ENCODE measurements around the gene SRP14.
"Not testable (repeated sequence)": the region's sequence is repeated elsewhere in the genome, so short reads cannot be mapped to it uniquely, and the experiment has no call there.

Gene SRP14

DNA sequence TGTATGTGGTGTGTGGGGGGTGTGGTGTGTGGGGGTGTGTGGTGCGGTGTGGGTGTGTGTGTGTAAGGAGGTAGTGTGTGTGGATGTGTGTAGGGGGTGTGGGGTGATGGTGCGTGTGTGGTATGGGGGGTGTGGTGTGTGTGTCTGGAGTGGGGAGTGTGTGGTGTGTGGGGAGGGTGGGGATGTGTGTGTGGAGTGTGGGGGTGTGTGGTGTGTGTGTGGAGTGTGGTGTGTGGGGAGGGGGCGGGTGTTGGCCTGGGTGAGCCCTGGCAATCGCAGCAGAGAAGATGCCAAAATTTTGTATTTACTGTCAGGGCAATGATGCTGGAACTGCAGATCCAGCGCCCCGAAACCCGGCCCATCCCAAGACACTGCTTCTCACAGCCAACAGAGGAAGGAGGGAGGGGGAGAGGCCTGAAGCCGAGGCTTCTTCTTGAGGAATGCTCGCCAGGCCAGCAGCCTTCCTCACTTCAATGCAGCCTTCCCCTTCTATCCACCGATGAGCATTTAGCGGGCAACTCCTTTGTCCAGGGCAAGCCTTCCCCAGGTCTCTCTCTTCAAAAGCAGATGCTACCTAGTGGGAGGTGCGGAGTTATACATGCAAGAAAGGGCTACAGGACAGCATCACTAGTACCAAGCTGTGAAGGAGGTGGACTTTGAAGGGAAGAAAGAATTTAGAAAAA is 11.9 kb upstream of the SRP14 start:
- no peak for DNase-seq (ENCODE audit: low read depth in 2 of 2)

DNA sequence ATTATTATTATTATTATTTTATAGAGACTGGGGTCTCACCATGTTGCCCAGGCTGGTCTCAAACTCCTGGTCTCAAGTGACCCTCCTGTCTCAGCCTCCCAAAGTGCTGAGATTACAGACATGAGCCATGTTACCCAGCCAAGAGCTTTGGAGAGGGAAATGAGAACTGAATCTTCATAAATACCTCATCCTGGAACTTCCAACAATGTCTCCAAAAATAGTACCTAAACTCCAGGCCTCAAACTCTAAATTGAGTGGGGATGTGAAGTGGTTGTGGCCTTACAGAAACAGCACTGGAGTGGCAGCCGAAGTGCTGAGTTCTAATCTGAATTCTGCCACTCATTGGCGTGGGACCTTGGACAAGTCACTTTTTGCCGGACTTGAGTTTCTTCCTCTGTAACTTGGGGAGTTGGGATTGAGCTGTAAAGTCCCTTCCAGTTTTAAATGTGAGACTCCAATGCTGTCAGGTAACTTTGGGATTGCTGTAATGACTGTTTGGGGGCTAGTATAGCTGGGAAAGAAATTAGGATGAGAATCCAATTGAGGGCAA is 10.0 kb upstream of the SRP14 start:
- no peak for DNase-seq (ENCODE audit: low read depth in 2 of 2)

DNA sequence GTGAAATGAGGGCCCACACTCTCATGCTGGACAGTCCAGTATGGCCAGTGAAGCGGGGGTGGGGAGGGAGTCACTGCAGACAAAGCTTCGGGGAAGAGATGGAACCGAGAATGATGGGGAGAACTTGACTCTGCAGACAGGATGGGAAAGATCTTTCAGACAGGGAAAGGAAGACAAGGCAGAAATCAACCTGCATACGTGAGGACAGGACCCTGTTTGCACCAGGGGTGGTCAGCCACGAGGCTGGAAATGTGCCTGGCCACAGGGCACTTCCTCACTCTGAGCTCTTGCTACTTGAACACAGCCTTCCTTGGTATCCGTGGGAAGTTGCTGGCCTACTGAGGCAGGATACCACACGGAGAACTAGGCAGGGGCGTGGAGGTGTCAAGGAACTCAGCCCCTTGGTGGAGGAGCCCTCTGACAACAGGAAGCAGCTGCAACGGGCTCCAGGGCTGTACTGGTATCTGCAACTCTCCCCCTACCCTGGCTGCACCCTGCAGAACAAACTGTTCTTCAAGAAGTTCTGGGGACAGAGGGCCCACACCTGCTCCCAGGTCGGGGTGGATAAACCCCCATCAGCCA is 9.3 kb upstream of the SRP14 start:
- DNase-seq (ENCODE audit: low read depth in 2 of 2), result no peak

DNA sequence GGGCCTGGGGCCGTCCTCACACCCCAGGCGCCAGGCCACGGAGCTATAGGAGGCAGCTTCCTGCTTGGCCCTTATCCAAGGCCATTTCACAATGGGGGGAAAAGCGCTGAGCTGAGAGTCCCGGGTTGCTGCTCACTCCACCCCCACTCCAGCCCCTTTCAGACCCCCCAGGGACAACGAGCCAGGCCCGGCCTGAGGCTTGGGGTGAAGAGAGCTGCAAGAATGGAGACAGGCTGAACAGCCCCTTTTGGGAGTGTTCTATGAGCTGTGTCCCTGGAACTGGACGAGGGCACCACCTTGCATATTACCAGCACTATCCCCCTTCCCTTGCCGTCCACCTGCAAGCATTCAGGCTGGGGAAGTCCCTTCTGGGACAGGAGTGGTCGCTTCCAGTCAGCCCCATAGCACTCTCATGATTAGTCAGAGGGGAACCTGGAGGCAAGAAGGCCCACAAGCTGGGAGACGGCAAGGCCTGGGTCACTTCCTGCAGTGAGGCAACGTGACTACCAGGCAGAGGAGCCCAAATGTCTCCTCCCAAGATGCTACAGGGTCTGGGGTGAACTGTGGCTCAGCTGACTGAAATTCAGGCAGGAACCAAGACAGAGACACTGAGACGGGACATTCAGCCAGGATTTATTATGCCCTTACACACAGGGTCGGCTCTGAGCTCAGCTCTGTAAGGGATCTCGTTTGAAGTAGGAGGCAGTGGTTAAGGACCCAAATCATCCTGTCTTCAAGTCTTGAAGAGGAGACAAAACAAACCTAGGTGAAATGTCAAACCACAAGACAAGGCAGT is 8.6 kb upstream of the SRP14 start:
- peak; percentile 35 to 52 for DNase-seq (ENCODE audit: low read depth in 2 of 2)

DNA sequence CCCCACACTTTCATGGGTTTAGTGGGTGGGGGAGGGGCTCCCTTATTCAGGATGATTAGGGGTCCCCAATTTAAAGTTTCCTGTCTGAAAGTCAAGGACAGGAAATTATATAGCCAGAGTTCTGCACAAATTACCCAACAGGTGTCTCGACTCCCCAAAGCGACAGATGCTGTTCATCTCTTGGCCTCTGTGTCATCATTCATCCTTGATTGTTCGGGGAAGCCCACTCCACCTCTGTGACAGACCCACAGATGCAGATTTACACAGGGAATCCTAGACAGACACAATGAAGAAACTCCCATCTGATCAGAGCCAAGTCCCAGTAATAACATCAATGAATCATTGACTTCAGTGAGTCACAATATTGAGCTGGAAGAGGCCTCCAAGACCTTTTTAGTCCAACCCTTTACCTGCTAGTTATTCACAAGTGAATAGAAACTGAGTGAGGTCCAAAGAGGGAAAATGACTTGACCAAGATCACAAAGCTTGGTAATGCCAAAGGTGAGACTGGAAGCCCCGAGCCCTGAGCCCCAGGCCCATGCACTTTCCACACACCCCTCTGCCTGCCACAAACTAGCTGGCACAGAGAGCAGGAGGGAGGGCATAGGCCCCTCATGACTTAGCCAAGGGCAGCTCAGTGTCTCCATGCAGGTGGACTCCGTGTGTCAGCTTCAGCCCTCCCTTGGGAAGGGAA is 7.9 kb upstream of the SRP14 start:
- DNase-seq (ENCODE audit: low read depth in 2 of 2), result no peak

DNA sequence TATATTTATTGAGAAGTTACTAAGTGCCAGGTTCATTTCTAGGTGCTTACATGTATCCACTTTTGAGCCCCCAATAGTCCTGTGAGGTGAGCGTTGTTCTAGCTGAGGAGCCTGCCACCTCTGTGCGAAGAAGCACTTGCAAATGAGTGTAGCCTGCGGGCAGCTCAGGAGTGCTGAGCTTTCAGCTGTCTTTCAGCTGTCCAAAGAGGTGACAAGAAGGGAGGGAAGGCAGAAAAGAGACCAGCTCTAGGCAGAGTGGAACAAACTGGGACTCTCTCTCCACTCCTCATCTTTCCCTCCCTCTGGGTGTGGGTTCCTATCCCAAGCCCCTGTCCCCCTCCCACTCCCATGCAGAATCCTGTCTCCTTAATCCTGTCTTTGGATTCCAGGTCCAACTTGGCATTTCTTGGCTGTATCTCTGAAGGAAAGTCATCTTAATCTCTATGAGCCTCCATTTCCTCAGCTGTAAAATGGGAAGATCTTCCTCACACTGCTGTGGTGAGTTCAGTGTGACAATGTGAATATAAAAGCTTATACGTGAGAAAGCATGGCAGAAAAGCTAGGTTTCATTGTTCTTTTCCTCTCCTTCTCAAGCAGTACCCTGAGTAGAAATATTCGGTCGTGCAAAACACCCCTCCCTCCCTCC is 6.7 kb upstream of the SRP14 start:
- no peak for DNase-seq (ENCODE audit: low read depth in 2 of 2)

DNA sequence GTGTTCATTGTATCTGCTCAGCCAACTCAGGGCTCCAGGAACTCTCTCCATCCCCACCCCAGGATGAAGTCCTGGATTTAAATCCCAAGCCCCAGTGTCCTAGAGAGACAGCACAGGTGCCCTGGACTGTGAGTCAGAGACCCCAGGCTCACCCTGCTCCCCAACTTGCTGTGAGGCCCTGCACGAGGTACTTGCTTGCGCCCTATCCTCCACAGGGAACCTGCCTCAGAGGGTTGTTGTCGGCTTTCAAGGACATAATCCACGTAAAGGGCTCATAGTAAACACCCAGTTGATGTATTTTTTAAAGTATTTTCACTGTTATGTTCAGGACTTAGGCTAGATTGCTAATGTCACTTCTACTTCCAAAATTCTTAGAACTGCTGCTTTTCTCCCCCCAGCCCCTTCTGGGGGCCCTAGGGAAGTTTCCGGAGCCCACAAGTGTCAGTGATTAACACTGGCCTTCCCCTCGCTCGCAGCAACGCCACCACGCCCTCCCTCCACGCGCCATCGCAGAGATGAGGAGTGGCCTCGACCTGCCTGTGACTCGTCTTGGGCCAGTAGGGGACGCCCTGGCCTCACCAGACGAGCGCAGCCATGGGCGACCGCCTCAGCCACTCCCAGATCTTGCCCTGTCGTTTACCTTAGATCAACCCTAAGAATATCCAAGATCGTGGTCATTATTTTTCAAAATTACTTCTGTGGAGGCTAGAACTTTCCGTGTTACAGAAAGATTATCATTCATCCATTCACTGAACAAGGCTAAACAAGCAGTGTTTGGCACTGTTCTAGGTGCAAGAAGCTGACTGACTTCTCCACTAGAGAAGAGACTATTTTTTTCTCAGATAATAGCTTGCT is 6.0 kb upstream of the SRP14 start:
- DNase-seq (ENCODE audit: low read depth in 2 of 2), result peak; percentile 71 to 80

DNA sequence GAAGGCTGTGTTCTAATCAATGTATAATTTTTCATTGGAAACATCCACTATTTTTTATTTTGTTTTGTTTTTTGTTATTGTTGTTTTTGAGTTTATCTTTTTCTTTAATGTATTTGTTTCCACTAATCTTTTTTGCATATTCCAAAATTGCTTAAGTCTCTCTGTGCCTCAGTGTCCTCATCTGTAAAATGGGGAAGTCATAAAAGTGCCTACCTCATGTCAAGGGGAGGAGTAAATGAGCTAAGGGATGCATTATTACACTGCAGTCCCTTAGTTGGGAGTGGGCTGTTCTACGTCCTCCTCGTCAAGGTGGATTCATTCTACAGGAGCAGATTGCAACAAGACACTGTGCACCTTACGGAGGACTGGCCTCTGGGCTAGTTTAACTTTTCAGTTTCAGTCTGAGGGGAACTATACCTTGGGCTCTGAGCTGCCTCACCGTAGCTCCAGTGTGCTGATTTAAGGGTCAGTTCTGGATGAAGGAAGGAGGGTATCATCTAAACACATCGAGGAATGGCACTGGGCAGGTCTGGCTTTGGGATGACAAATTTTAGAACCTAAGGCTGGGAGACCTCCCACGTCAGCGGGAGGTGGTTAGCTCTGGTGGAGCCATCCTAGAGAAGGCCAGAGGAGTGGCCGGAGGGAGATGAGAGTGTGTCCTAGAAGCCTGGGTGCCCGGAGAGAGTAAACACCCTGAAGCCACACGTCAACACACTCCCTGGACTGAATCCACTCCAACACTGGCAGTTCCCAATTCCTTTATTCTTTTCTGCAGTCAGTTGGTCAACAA is 5.1 kb upstream of the SRP14 start:
- no peak for DNase-seq (ENCODE audit: low read depth in 2 of 2)

DNA sequence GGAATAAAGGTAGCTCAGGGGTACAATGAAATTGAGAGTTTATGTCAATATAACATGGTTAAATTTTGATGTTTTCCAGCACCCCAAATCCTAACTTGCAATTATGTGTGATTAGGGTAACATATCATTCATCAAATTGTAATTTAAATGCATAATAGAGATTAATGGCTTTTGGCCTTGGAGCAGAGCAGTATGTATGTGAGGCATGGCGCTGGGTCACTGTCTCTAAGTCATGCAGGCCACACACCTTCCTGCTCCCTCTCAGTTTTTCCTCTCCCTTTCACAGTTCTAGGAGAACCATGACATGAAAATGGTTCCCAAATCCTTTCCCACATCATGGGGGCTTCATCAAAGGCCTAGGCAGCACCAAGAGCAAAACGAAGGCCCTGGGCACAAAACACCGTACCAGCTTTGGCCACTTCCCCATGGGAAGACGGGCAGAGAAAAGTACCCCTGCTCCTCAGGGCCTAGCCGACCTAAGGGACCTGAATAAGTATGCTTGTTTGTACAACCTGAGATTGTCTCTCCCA is 3.9 kb upstream of the SRP14 start:
- no peak for DNase-seq (ENCODE audit: low read depth in 2 of 2)

DNA sequence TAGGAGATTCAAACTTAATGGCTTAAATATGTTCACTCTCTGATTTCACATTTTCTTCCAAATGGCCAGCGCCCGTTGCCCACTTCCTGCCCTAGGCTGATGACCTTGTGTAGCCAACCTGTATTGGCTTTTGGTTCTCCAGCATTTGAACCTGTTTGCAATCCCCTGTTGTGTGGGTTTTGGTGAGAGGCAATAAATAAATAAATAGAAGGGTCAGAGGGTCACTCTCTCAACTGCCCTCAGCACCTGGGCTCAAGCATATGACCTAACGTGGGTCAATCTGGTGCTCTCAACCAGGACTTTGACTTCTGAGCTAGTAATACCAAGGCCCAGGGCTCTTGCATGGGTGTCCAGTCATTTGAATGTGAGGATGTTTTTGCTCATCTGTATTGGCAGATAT is 1.8 kb upstream of the SRP14 start:
- no peak for DNase-seq (ENCODE audit: low read depth in 2 of 2)

DNA sequence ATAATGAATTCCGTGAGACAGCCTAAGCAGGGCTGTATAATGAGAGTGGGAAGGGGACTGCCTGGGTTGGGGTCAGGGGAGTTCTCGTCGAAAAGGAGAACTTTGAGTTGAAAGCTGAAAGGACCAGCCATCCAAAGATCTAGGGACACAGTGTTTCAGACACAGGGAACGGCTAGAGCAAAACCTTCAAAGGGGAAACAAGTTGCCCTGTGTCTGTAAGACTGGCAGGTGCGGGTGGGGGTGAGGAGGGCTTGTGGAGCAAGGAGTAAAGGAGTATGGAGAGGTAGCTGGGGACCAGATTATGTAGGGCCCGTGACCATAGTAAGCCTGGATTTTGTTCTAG is 1.3 kb upstream of the SRP14 start:
- DNase-seq (ENCODE audit: low read depth in 2 of 2), result no peak

DNA sequence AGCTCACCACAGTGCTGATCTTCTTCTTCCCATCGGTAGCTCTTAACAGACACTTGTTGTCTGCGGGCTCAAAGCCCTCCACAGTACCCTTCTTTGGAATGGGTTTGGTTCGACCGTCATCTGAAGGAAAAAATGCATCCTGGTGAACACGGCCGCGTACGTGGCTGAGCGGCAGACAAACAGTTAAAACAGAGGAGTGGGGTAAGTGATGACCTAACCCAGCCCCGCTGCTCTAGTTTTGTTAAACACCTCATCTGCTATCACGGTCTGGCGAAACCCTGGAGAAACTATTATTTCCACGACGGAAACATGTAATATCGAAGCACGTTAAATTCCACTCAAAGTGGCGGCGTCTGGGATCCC is 725 bp downstream of the SRP14 start:
- DNase-seq (ENCODE audit: low read depth in 2 of 2), result no peak

DNA sequence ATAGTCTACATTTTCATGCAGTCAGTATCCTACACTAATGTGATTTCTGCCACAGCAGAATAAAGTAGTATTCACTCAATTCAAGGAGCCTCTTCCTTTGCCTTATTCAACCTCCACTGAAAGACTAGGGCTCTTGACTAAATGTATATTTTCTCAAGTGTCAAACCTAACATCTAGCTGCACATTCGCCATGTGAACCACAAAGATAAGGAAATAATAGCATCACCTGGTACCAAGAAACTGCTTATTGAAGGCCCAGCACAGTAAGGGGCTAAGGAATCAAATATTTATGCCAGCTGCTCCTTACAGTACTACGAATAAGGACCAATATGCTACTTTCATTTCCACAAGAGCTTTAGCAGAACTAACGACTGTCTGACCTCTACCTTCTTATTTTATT is 1.3 kb downstream of the SRP14 start:
- DNase-seq (ENCODE audit: low read depth in 2 of 2), result no peak

DNA sequence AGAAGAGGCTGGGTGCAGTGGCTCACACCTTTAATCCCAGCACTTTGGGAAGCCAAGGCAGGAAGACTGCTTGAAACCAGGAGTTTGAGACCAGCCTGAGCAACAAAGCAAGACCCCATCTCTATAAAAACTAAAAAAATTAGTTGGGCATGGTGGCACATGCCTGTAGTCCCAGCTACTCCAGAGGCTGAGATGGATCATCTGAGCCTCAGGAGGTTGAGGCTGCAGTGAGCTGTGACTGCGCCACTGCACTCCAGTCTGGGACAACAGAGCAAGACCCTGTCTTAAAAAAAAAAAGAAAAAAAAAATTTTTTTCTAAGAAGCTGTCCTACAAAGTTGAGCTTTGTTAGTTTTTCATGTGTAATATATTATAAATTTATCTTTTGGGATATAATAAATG is 3.8 kb downstream of the SRP14 start:
- not testable (repeated sequence) for DNase-seq (ENCODE audit: low read depth in 2 of 2)

DNA sequence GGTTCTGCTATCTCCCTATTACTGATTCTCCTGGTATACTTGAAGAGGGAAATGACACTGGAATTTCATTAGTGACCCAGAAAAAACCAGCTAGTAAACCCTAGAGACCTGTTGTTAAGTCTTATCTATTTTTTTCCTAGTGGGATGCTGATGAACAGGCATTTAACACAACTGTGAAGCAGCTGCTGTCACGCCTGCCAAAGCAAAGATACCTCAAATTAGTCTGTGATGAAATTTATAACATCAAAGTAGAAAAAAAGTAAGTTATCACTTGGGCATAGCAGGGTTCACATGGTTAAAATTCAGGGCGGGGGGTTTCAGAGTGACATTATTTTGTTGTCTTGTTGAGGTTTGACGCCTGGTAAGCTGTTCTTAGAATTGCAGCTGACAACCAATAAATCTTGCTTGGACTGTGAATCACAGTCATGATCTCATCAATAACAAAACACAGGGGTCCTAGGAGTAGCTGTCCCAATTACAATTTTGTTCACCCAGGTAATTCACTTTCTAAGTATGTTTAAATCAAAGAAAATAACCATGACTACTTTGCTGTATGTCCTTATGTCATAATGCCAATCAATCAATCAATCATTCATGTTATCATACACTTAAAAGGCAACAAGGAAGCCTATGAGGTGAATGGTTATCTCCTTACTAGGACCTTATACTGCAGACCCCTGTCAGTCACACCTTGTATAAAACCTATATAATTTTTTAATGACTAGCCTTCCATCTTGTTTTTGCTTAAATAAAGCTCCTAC is 4.6 kb downstream of the SRP14 start:
- DNase-seq (ENCODE audit: low read depth in 2 of 2), result no peak

DNA sequence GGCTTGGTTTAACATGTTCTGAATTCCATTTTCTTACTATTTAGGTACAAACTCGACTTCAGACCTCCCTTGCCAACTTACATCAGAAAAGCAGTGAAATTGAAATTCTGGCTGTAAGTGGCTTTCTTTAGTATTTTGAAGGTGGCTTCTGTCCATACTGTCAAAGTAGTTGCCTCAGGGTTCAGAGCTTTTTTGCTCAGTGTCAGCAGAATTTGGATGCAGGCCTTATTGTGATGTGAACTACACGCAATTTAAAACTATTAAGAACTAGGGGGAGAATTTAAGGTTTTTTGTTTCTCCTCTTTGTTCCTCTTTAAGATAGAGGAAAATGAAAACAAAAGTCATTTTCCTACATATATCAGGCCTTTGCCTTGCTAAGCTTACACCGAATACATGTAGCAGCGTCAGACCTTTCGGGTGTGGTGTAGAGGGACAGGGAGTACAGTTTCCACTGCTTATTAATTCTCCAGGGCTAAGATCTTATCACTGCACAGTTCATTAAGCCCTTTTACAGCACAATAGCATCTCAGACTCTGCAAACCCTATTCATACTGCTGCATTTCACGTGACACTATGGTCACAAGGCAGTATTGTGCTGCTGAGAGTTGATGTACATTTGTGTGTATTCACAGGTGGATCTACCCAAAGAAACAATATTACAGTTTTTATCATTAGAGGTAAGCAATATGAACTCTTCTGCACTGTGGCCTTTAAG is 6.7 kb downstream of the SRP14 start:
- no peak for DNase-seq (ENCODE audit: low read depth in 2 of 2)

DNA sequence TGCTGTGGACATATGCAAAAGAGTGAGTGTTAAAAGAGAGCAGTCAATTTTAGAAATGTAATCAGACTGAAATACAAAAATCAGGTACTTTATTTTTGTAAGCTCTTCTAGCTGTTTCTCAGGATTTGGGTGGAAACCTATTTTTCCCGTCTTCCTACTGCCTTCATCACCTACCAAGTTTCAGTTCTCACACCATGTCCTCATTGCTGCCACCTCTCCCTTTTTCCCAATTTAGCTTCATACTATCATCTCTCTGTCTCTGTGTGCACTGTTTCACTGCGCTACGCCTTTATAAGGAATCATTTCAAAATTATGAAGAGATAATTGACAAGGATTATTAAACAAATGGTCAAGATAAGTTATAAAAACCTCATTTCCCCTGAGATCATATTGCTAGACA is 7.7 kb downstream of the SRP14 start:
- DNase-seq (ENCODE audit: low read depth in 2 of 2), result no peak
